Non-pigmented ciliary epithelial cell (primary cell): Measurements from ENCODE around the gene FAM43B.

Experiments
- DNase-seq: peaks from one replicate; pipeline ENCODE4 v3.0.0-alpha.2; 2010; ENCODE audit warnings: low read depth

FAM43B gene

DNA sequence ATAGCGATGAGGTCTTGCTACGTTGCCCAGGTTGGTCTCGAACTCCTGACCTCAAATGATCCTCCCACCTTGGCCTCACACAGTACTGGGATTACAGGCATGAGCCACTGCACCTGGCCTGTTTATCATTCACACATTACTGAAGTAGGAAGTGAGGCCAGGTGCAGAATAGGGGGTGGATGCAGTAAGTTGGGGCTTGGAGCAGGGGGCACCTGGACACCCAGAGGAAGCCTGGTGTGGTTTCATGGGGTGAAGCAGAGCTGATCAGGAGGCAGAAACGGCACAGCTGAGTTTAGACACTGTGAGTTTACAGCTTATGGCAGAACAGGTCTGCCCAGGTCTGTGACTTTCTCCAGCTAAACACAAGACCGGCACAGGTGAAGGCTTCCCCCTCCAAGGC, 41.4 kb downstream of the FAM43B start:
- no peak for DNase-seq

DNA sequence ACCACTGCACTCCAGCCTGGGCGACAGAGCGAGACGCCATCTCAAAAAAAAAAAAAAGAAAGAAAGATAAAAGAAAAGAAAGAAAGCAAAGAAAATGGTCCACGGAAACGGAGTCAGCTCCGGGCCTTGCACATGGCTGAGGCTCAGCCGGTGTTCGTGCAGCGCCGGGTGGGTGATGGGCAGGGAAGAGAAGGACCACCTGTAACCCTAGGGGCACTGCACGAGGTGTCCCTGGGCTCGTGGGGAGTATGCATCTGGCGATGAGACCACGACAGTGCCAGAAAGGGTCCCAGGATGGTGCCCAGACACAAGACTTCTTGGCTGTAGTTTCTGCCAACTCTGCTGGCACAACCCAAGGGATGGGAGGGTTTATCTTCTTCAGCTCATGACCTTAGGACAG, 42.4 kb downstream of the FAM43B start:
- no peak for DNase-seq

DNA sequence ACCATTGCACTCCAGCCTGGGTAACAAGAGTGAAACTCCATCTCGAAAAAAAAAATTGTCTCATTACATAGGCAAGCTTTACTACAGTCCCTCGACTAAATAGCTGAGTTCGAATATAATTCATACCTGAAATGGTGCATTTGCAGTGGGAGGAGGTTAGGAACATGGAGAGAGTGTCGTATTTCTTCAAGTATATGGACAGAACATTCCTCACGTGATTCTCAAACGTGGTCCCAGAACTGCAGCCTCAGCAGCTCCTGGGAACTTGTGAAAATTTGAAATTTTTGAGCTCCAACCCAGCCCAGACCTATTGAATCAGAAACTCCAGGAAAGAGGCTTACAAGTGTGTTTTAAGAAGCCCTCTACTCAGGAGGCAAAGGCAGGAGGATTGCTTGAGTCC, 43.7 kb downstream of the FAM43B start:
- DNase-seq, result no peak

DNA sequence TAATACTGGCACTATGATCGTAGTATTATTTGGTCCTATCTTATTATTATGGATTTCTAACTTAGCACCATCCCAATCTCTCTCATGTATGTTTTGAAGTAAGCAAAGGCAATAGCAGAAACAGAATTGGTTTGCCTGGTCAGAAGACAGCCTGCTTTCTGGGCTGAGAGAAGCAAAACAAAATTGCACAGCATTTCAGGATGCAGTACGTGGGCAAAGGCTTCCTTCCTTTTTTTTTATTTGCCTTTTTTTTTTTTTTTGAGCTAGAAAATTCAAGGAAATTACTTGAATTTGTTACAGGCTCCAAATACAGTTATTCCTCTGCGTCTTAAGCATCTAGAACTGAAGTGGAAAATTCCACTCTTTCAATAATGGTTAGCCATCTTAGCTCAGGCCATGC, 45.3 kb downstream of the FAM43B start:
- no peak for DNase-seq

DNA sequence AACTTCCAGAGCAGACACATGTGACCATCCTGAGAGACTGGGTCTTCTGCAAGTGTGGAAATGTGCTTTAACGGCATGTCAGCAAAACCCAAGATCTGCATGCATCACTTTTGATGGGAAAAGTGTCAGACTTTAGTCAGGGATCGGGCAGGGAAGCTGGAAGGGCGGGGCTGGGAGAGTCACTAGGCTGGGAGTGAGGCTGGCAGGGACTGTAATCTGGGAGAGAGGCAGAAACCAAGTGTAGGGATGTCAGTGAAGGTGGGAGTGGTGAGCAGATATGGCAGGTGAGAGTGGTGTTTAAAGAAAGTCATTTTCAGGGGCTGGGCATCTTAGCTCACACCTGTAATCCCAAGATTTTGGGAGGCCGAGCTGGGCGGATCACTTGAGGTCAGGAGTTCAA, 47.8 kb downstream of the FAM43B start:
- DNase-seq, result no peak

DNA sequence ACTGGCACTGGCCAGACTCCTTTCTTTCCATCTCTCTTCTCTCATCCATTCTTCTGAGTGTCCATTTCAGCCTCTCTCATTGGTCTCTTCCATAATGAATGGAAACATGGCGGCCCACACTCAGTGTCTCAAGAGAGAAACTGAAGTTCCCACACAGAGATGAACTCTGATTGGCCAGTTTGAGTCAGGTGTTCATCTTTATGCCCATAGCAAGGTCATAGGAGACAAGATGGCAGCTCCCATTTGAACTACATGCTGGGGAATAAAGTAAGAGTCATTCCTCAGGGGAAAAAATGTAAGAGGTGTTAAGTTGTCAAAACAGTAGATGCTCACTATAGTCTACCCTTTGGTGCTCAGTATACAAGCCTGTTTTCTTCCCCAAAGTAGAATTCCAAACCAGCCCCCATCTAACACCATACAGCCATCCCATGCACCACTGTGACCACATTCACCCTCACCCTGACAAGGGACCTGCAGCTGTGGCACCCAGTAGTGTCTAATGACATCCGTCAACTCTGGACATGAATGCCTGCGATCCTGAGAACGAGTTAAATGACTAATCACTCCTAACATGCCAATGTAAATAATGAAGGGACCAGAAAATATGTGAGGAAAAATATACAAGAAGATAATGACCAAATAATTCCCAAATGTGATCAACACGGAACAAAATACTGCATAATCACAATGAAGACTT, 48.9 kb downstream of the FAM43B start:
- DNase-seq, result no peak

DNA sequence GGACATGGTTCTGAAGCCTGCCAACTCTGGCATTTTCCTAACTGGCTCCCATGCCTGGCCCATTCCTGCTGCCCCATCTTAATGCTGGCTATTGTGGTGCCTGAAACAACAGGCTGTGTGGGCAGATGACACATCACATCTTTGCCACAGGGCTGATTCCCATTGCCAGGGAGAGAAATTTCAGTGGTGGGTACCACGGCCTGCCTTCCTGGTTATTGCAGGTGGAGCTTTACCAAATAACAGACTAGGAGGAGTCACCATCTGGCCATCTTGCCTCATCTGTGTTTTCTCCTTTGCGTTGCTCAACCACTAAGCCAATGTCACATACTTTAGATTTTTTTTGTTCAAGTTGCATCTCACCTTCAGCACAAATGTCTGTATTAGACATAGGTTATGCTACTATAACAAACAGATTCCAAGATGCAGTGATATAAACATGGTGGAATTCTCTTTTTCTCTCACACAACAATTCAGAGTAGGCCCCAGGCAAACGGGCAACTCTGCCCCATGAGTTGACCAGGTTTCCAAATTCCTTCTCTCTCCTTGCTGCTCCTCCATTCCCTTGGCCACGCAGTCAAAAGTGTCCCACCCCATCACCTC, 50.6 kb downstream of the FAM43B start:
- DNase-seq, result no peak

DNA sequence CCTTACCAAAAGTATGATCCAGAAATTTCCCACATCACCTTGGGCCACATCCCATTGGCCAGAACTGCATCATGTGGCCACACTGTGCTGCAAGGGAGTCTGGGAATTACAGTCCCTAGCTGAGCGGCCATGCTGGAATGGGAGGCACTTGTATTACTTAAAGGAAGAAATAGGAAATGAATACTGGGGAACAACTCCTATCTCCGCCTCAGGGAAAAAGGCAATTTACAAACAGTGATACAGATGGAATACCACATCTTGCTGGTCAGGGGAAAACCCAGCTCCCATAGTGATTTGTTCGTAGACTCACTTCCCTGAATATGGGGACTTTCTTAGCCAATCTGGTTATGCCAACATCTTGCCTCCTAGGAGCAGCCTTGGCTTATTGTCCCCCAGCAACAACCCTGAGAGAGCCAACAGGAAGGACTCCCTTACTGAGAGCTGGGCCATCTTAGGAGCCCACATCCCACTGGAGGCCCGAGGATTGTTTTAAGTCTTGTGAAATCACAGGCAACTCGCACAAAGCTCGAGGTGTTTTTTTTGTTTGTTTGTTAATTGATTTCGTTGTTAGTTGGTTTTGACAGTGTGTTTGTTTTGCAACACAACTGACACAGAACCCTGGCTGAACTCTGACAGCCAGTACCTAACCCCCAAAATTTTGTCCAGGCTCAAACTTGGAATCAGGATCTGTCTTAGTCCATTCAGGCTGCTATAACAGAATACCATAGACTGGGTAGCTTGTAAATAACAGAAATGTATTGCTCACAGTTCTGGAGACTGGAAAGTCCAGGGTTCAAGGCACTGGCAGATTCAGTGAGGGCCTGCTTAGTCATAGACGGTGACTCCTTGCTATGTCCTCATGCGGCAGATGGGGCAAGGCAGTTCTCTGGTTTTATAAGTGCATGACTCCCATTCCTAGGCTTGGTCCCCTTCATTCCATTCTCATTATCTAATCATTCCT, 51.4 kb downstream of the FAM43B start:
- peak; percentile 84 for DNase-seq
